H1 (cell line): Measurements from ENCODE around the gene GMEB2. TPM values are rescaled to one million over a fixed set of nuclear protein-coding genes. Genes with fewer than 3 reads are reported as not detected.

Experiments
- ASH2L ChIP-seq: fragments of 200-600, 300-600 bp; sonication (generic); IDR thresholded peaks from one replicate; pipeline ENCODE4 v1.7.1; 2017; ENCODE audit warnings: low read length
- CHD7 ChIP-seq: fragments of 300-600 bp; sonication (generic); IDR thresholded peaks from 2 replicates; pipeline ENCODE4 v1.7.1; 2012; ENCODE audit warnings: low read length, moderate library complexity, mild to moderate bottlenecking, inconsistent platforms; ENCODE audit not compliant: insufficient replicate concordance
- POU5F1 ChIP-seq: IDR thresholded peaks from 2 replicates; pipeline ENCODE4 v1.6.1; 2011; ENCODE audit warnings: low read depth, mild to moderate bottlenecking, low read length, moderate library complexity
- RXRA ChIP-seq: IDR thresholded peaks from 2 replicates; pipeline ENCODE4 v1.6.1; 2011; ENCODE audit warnings: low read depth, mild to moderate bottlenecking, low read length, moderate library complexity; ENCODE audit not compliant: insufficient read depth
- polyA plus RNA-seq, 7 experiments: library from polyadenylated mRNA; depleted of rRNA in 3 of 7; stranded (reverse) in 5 of 7; unstranded in 2 of 7; fragments of >200 nt in 5 of 7; fragments of 200-250 nt in 2 of 7; gene quantifications; 1 replicate in 5 of 7; 2 replicates in 1 of 7; 4 replicates in 1 of 7; pipeline versions ENCODE4 v1.2.1 to v1.2.3, GENCODE V29; 2011 to 2013; ENCODE audit warnings: missing spikeins in 2 of 7, mixed read lengths in 2 of 7
- total RNA-seq: library from RNA; stranded (reverse); fragmentation: NEBNext Ultra II Directional; extraction: Animal tissue kit (Norgen Biotek cat#: 25700); gene quantifications from 2 replicates; pipeline ENCODE4 v1.2.1, GENCODE V29; 2021

Gene GMEB2
- total and polyA plus RNA-seq, 2 of the 8 experiments (the other 6 are each of a cell fraction or from before 2014, with no cell fraction given): 12.9 to 14.2 TPM

GRCh38 chr20:63590218-63591146, 36.4 kb downstream of the GMEB2 start (continued):
- TF ChIP-seq CHD7 (no peak), RXRA (no peak), POU5F1 (no peak), ASH2L (no peak)
- TF ChIP-seq, all 59 proteins: peak for 0
